Panc1 (cell line): ENCODE data around the gene SLC17A5.

Experiments
- POLR2AphosphoS5 ChIP-seq: IDR thresholded peaks from 2 replicates; pipeline ENCODE4 v1.6.1; 2012; ENCODE audit warnings: mild to moderate bottlenecking, low read depth, low read length, moderate library complexity
- SIN3A ChIP-seq: IDR thresholded peaks from 2 replicates; pipeline ENCODE4 v1.6.1; 2012; ENCODE audit warnings: low read depth, mild to moderate bottlenecking, low read length, moderate library complexity, borderline replicate concordance; ENCODE audit not compliant: insufficient read depth
- TF ChIP-seq, protein P1 (sequence below): fragments of 450-650 bp; IDR thresholded peaks from 2 replicates; pipeline ENCODE4 v1.5.1; 2017; ENCODE audit warnings: mild to moderate bottlenecking
- TF ChIP-seq, protein P2 (sequence below), 2 experiments: IDR thresholded peaks; 2 replicates each; pipeline ENCODE4 v1.6.1; 2011 to 2012; ENCODE audit warnings: low read depth in 2 of 2, control low read depth in 1 of 2, low read length in 1 of 2, mild to moderate bottlenecking in 1 of 2, moderate library complexity in 1 of 2; ENCODE audit not compliant: insufficient read depth in 1 of 2

DNA sequence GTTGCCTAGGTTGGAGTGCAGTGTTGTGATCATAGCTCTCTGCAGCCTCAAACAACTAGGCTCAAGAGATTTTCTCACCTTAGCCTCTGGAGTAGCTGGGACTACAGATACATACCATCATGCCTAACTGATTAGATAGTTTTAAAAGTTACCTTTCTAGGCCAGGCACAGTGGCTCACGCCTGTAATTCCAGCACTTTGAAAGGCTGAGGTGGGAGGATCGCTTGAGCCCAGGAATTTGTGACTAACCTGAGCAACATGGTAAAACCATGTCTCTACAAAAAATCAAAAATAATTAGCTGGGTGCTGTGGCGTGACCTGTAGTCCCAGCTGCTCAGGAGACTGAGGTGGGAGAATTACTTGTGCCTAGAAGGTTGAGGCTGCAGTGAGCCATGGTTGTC, 41.2 kb downstream of the SLC17A5 start:
- TF ChIP-seq, protein P1, sequence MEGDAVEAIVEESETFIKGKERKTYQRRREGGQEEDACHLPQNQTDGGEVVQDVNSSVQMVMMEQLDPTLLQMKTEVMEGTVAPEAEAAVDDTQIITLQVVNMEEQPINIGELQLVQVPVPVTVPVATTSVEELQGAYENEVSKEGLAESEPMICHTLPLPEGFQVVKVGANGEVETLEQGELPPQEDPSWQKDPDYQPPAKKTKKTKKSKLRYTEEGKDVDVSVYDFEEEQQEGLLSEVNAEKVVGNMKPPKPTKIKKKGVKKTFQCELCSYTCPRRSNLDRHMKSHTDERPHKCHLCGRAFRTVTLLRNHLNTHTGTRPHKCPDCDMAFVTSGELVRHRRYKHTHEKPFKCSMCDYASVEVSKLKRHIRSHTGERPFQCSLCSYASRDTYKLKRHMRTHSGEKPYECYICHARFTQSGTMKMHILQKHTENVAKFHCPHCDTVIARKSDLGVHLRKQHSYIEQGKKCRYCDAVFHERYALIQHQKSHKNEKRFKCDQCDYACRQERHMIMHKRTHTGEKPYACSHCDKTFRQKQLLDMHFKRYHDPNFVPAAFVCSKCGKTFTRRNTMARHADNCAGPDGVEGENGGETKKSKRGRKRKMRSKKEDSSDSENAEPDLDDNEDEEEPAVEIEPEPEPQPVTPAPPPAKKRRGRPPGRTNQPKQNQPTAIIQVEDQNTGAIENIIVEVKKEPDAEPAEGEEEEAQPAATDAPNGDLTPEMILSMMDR = no peak
- TF ChIP-seq, protein P2, sequence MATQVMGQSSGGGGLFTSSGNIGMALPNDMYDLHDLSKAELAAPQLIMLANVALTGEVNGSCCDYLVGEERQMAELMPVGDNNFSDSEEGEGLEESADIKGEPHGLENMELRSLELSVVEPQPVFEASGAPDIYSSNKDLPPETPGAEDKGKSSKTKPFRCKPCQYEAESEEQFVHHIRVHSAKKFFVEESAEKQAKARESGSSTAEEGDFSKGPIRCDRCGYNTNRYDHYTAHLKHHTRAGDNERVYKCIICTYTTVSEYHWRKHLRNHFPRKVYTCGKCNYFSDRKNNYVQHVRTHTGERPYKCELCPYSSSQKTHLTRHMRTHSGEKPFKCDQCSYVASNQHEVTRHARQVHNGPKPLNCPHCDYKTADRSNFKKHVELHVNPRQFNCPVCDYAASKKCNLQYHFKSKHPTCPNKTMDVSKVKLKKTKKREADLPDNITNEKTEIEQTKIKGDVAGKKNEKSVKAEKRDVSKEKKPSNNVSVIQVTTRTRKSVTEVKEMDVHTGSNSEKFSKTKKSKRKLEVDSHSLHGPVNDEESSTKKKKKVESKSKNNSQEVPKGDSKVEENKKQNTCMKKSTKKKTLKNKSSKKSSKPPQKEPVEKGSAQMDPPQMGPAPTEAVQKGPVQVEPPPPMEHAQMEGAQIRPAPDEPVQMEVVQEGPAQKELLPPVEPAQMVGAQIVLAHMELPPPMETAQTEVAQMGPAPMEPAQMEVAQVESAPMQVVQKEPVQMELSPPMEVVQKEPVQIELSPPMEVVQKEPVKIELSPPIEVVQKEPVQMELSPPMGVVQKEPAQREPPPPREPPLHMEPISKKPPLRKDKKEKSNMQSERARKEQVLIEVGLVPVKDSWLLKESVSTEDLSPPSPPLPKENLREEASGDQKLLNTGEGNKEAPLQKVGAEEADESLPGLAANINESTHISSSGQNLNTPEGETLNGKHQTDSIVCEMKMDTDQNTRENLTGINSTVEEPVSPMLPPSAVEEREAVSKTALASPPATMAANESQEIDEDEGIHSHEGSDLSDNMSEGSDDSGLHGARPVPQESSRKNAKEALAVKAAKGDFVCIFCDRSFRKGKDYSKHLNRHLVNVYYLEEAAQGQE (IDR thresholded peaks at IDR 0.05; ENCODE audit: insufficient read depth in 1 of 2, low read depth in 2 of 2, low read length in 1 of 2) = no peak
- no peak for TF ChIP-seq SIN3A
- no peak for TF ChIP-seq POLR2AphosphoS5
